ENCODE results near the gene ENTPD7.
"Not testable (repeated sequence)": the region's sequence is repeated elsewhere in the genome, so short reads cannot be mapped to it uniquely, and the experiment has no call there.

The ENTPD7 gene

GRCh38 chr10:99619090-99619800, 40.1 kb upstream of the ENTPD7 start:
- TF ChIP-seq CTCF (IDR thresholded peaks at IDR 0.05; ENCODE audit: extremely low read depth, missing control alignments): no peak
- DNase-seq (ENCODE audit: low spot score): peak; percentile 48

GRCh38 chr10:99619851-99620710, 39.2 kb upstream of the ENTPD7 start, which contains the start of gene SLC25A28:
TSS of gene SLC25A28 (minus strand) at chr10:99620439. CDS start at chr10:99620335, 104 bp downstream.
- peak; percentile 98 for DNase-seq (ENCODE audit: low spot score)
- no peak for TF ChIP-seq CTCF (IDR thresholded peaks at IDR 0.05; ENCODE audit: extremely low read depth, missing control alignments)

- peak; percentile 81 for DNase-seq (ENCODE audit: low spot score)
- TF ChIP-seq CTCF (IDR thresholded peaks at IDR 0.05; ENCODE audit: extremely low read depth, missing control alignments): no peak
Observed at GRCh38 chr10:99620711-99621453, 38.4 kb upstream of the ENTPD7 start.

- DNase-seq (ENCODE audit: low spot score): no peak
- no peak for TF ChIP-seq CTCF (IDR thresholded peaks at IDR 0.05; ENCODE audit: extremely low read depth, missing control alignments)
Observed at GRCh38 chr10:99621454-99622251, 37.7 kb upstream of the ENTPD7 start.

GRCh38 chr10:99623919-99624318, 35.4 kb upstream of the ENTPD7 start:
- no peak for TF ChIP-seq CTCF (IDR thresholded peaks at IDR 0.05; ENCODE audit: extremely low read depth, missing control alignments)
- no peak for DNase-seq (ENCODE audit: low spot score)

GRCh38 chr10:99625124-99625523, 34.2 kb upstream of the ENTPD7 start:
- not testable (repeated sequence) for DNase-seq (ENCODE audit: low spot score)

Measured in GM20000 (cell line).